Muscle of leg (tissue), 16 donors: ENCODE data around the gene SGMS1. TPM values are rescaled to one million over a fixed set of nuclear protein-coding genes. Genes with fewer than 3 reads are reported as not detected.
A peak's percentile ranks its signal among the peaks of the same experiment; 100 is the strongest.
"Not testable (repeated sequence)": the region's sequence is repeated elsewhere in the genome, so short reads cannot be mapped to it uniquely, and the experiment has no call there.

Source experiments
- DNase-seq: peaks from one replicate; pipeline ENCODE4 v3.0.0; 2013
- H3K27ac ChIP-seq: one replicate; pipeline ENCODE4 v1.5.1; 2013; ENCODE audit warnings: mild to moderate bottlenecking, low read length, control low read depth
- H3K27me3 ChIP-seq: one replicate; pipeline ENCODE4 v1.6.1; 2013; ENCODE audit warnings: low read length; ENCODE audit not compliant: control insufficient read depth, insufficient read depth
- H3K36me3 ChIP-seq: one replicate; pipeline ENCODE4 v1.6.1; 2013; ENCODE audit warnings: low read length; ENCODE audit not compliant: control insufficient read depth, insufficient read depth
- H3K4me1 ChIP-seq: one replicate; pipeline ENCODE4 v1.6.1; 2013; ENCODE audit warnings: low read length; ENCODE audit not compliant: control insufficient read depth, insufficient read depth
- H3K4me3 ChIP-seq: one replicate; pipeline ENCODE4 v1.5.1; 2013; ENCODE audit warnings: low read length, control low read depth
- H3K9me3 ChIP-seq: replicated peaks from 2 replicates; pipeline ENCODE4 v1.6.1; 2013; ENCODE audit warnings: low read depth, low read length; ENCODE audit not compliant: control insufficient read depth
- WGBS: methylation state at CpG from one replicate; pipeline ENCODE4 v1.1.5; 2013; ENCODE audit warnings: missing lambda C conversion rate; ENCODE audit not compliant: insufficient coverage; 5-methylcytosine and 5-hydroxymethylcytosine counted together
- long read RNA-seq, 11 donors: transcript quantifications; one replicate each; lab custom pipeline, GENCODE V29; 2026
- polyA plus RNA-seq, 8 donors: library from polyadenylated mRNA; unstranded; fragments of 120-200 nt; gene quantifications; one replicate each; pipeline versions ENCODE4 v1.2.1 to v1.2.3, GENCODE V29; 2013; ENCODE audit warnings: inconsistent platforms in 1 of 8, low replicate concordance in 1 of 8; ENCODE audit not compliant: insufficient read length in 8 of 8, insufficient read depth in 1 of 8
- total RNA-seq: library from RNA; stranded (reverse); fragments of 120-200 nt; gene quantifications from one replicate; pipeline ENCODE4 v1.2.4, GENCODE V29; 2013

Gene SGMS1
- total RNA-seq, result 30.5 TPM
- polyA plus RNA-seq, result 10 to 100 TPM; 18.2 to 30.5 (median 22.6) TPM
- long read RNA-seq, donor 1, partial matches to known transcripts, result 0 of 3 reads
- long read RNA-seq, donor 1, other reads (novel, unspliced or antisense), result 0 of 3 reads
- long read RNA-seq, donor 2, result 0 reads
- long read RNA-seq, donor 3, partial matches to known transcripts, result 0 of 5 reads
- long read RNA-seq, donor 3, other reads (novel, unspliced or antisense), result 0 of 5 reads
- long read RNA-seq, donor 4, partial matches to known transcripts, result 0 of 2 reads
- long read RNA-seq, donor 4, other reads (novel, unspliced or antisense), result 0 of 2 reads
- long read RNA-seq, donor 5, partial matches to known transcripts, result 0 of 13 reads
- long read RNA-seq, donor 5, other reads (novel, unspliced or antisense), result 6 of 13 reads
- long read RNA-seq, donor 6, partial matches to known transcripts, result 0 of 6 reads
- long read RNA-seq, donor 6, other reads (novel, unspliced or antisense), result 0 of 6 reads
- long read RNA-seq, donor 7, partial matches to known transcripts, result 0 of 1 reads
- long read RNA-seq, donor 7, other reads (novel, unspliced or antisense), result 0 of 1 reads
- long read RNA-seq, donor 8, partial matches to known transcripts, result 0 of 6 reads
- long read RNA-seq, donor 8, other reads (novel, unspliced or antisense), result 0 of 6 reads
- long read RNA-seq, donor 9, partial matches to known transcripts, result 0 of 2 reads
- long read RNA-seq, donor 9, other reads (novel, unspliced or antisense), result 0 of 2 reads
- long read RNA-seq, donor 10, partial matches to known transcripts, result 0 of 3 reads
- long read RNA-seq, donor 10, other reads (novel, unspliced or antisense), result 0 of 3 reads
- long read RNA-seq, donor 11, partial matches to known transcripts, result 5 of 7 reads
- long read RNA-seq, donor 11, other reads (novel, unspliced or antisense), result 0 of 7 reads

- peak; percentile 94 for DNase-seq
- Histone ChIP-seq H3K36me3 (no peaks in the 10 kb centered on the region), H3K9me3 (no peaks in the 10 kb centered on the region), H3K4me1 (peaks cover 21% of the 10 kb centered on the region), H3K4me3 (peak within 1 kb of the TSS; percentile 80), H3K27me3 (no peaks in the 10 kb centered on the region), H3K27ac (peak within 1 kb of the TSS; percentile 100)
- under 1% methylated on average over 74 of the region's 74 CpGs for WGBS
Measured at GRCh38 chr10:50623663-50624412, at the start of gene SGMS1. Gene SGMS1, minus strand, starts transcription at chr10:50623956. Its CDS starts 279,842 bp downstream, at chr10:50344114.

- DNase-seq, H3K4me1 ChIP-seq, H3K4me3 ChIP-seq, H3K27me3 ChIP-seq, H3K9me3 ChIP-seq, H3K27ac ChIP-seq, H3K36me3 ChIP-seq: not testable (repeated sequence)
- no CpG with 5 or more reads among the region's 1 CpG for WGBS
Measured at GRCh38 chr10:50672152-50672551, 48.4 kb upstream of the SGMS1 start.

- not testable (repeated sequence) for H3K4me3 ChIP-seq, H3K27ac ChIP-seq, DNase-seq, H3K9me3 ChIP-seq, H3K36me3 ChIP-seq, H3K27me3 ChIP-seq, H3K4me1 ChIP-seq
- WGBS, result no CpG with 5 or more reads among the region's 2 CpGs
Measured at GRCh38 chr10:50671645-50672044, 47.9 kb upstream of the SGMS1 start.

- not testable (repeated sequence) for H3K36me3 ChIP-seq, H3K9me3 ChIP-seq, DNase-seq, H3K4me3 ChIP-seq, H3K27me3 ChIP-seq, H3K27ac ChIP-seq, H3K4me1 ChIP-seq
- WGBS, result 67% methylated on average over 2 of the region's 6 CpGs
Measured at GRCh38 chr10:50669957-50670356, 46.2 kb upstream of the SGMS1 start.

GRCh38 chr10:50667353-50667752, 43.6 kb upstream of the SGMS1 start:
- H3K9me3 ChIP-seq, H3K4me1 ChIP-seq, H3K27ac ChIP-seq, H3K27me3 ChIP-seq, H3K36me3 ChIP-seq, H3K4me3 ChIP-seq, DNase-seq: not testable (repeated sequence)
- no CpG with 5 or more reads among the region's 1 CpG for WGBS

- not testable (repeated sequence) for H3K9me3 ChIP-seq, H3K27ac ChIP-seq, H3K36me3 ChIP-seq, DNase-seq, H3K4me1 ChIP-seq, H3K4me3 ChIP-seq, H3K27me3 ChIP-seq
- no CpG with 5 or more reads among the region's 5 CpGs for WGBS
Measured at GRCh38 chr10:50662420-50662819, 38.7 kb upstream of the SGMS1 start.

- H3K36me3 ChIP-seq, H3K27me3 ChIP-seq, DNase-seq, H3K4me1 ChIP-seq, H3K9me3 ChIP-seq, H3K27ac ChIP-seq, H3K4me3 ChIP-seq: not testable (repeated sequence)
- WGBS, result 67% methylated on average over 4 of the region's 4 CpGs
Measured at GRCh38 chr10:50661563-50661962, 37.8 kb upstream of the SGMS1 start.

GRCh38 chr10:50659865-50660730, 36.3 kb upstream of the SGMS1 start:
- H3K9me3 ChIP-seq, H3K36me3 ChIP-seq, H3K4me1 ChIP-seq, H3K27ac ChIP-seq, DNase-seq, H3K27me3 ChIP-seq: not testable (repeated sequence)
- WGBS, result 49% methylated on average over 24 of the region's 32 CpGs
- peak overlapping the region; percentile 42 for H3K4me3 ChIP-seq

GRCh38 chr10:50659016-50659864, 35.5 kb upstream of the SGMS1 start:
- H3K9me3 ChIP-seq, H3K36me3 ChIP-seq, DNase-seq, H3K4me1 ChIP-seq, H3K27ac ChIP-seq, H3K27me3 ChIP-seq: not testable (repeated sequence)
- 90% methylated on average over 29 of the region's 35 CpGs for WGBS
- H3K4me3 ChIP-seq, result peak overlapping the region; percentile 42
